Coronary artery (tissue), 2 donors: Measurements from ENCODE around the gene GRIA4.

Experiments
- DNase-seq: peaks from one replicate; pipeline ENCODE4 v3.0.0-alpha.2; 2017; ENCODE audit warnings: low spot score
- H3K27ac ChIP-seq, 2 donors: fragments of 200-600 bp; sonication (generic); one replicate each; pipeline ENCODE4 v1.5.1; 2016 to 2019
- H3K4me3 ChIP-seq: fragments of 200-600 bp; sonication (generic); 2 replicates; pipeline ENCODE4 v1.5.1; 2016; ENCODE audit warnings: mild to moderate bottlenecking, moderate library complexity
- TF ChIP-seq, protein P1 (sequence below): fragments of 200-600 bp; sonication (generic); IDR thresholded peaks from one replicate; pipeline ENCODE4 v1.5.1; 2019; ENCODE audit warnings: antibody characterized with exemption

GRIA4 gene

DNA sequence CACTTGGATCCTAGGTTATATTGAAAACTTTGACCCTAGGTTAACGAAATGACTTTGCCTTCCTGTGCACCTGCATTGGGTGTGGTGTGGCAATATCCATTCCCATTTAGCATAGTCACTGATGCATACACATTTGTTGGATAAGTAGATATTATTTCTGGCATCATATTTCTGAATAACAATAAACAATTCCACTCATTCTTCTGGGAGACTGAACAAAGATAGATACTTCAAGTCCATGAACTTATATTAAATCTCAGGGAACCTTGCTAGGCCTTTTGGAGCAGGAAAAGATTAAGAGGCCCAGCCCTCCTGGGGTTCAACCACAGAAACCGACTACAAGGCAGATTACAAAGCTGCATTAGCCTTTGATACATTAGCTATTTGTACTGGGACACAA, 293.2 kb downstream of the GRIA4 start:
- Histone ChIP-seq H3K27ac (no peak overlapping the region), H3K4me3 (no peak overlapping the region)
- TF ChIP-seq, protein P1, sequence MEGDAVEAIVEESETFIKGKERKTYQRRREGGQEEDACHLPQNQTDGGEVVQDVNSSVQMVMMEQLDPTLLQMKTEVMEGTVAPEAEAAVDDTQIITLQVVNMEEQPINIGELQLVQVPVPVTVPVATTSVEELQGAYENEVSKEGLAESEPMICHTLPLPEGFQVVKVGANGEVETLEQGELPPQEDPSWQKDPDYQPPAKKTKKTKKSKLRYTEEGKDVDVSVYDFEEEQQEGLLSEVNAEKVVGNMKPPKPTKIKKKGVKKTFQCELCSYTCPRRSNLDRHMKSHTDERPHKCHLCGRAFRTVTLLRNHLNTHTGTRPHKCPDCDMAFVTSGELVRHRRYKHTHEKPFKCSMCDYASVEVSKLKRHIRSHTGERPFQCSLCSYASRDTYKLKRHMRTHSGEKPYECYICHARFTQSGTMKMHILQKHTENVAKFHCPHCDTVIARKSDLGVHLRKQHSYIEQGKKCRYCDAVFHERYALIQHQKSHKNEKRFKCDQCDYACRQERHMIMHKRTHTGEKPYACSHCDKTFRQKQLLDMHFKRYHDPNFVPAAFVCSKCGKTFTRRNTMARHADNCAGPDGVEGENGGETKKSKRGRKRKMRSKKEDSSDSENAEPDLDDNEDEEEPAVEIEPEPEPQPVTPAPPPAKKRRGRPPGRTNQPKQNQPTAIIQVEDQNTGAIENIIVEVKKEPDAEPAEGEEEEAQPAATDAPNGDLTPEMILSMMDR: no peak
- no peak for DNase-seq

GRCh38 chr11:105906517-105906916, 296.6 kb downstream of the GRIA4 start:
- no peak for DNase-seq

GRCh38 chr11:105907319-105907718, 297.4 kb downstream of the GRIA4 start:
- TF ChIP-seq, protein P1: no peak
- no peak for DNase-seq
- H3K27ac ChIP-seq: no peak overlapping the region
- no peak overlapping the region for H3K4me3 ChIP-seq

More at GRCh38 chr11:105906517-105906916, 296.6 kb downstream of the GRIA4 start:
- TF ChIP-seq, protein P1: no peak
- Histone ChIP-seq H3K27ac (no peak overlapping the region), H3K4me3 (no peak overlapping the region)

DNA sequence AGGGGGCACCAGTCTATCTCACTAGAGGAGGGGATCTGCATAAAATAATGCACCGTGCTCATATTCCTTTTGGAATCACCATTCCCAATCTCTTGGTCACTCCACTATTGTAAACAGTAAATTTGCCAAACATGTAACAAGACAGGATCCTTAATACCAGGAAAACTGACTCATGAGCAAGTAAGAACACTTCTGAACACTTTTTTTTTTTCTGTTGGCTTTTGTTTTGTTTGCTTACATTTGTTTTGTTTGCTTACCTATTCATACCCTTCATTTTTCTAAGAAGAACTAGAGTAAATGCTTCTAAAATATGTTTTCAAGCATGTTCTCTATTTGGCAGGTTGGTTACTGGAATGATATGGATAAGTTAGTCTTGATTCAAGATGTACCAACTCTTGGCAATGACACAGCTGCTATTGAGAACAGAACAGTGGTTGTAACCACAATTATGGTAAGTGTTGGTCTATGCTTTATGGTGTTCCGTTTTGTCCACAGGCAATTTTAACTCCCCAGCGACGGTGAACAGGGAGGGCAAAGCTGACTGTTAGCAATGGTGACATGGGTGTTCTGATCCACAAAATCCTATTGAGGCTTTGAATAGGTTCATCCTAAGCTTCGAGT, 300.3 kb downstream of the GRIA4 start:
- DNase-seq: no peak
- Histone ChIP-seq H3K4me3 (no peak overlapping the region), H3K27ac (no peak overlapping the region)
- TF ChIP-seq, protein P1: no peak

GRCh38 chr11:105911454-105911853, 301.6 kb downstream of the GRIA4 start:
- Histone ChIP-seq H3K4me3 (no peak overlapping the region), H3K27ac (no peak overlapping the region)
- no peak for DNase-seq
- TF ChIP-seq, protein P1: no peak

DNA sequence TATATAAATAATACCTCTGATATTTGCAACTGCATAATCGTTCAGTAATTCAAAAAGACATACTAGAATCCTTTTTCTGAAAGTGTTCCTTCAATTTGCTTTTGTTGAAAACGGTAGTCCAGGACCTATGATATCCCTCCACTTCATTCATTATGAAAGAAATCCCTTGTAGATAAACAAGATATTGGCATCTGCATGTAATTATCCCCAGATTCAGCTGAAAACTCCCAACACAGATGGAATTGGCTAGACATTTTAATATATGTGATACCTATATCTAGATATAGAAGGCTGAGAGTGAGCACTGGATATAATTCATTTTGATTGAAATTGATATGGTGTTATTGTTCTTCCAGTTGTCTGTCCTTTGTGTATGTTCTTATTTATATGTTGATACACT, 302.8 kb downstream of the GRIA4 start:
- H3K4me3 ChIP-seq: no peak overlapping the region
- H3K27ac ChIP-seq: no peak overlapping the region
- DNase-seq: no peak
- TF ChIP-seq, protein P1: no peak

DNA sequence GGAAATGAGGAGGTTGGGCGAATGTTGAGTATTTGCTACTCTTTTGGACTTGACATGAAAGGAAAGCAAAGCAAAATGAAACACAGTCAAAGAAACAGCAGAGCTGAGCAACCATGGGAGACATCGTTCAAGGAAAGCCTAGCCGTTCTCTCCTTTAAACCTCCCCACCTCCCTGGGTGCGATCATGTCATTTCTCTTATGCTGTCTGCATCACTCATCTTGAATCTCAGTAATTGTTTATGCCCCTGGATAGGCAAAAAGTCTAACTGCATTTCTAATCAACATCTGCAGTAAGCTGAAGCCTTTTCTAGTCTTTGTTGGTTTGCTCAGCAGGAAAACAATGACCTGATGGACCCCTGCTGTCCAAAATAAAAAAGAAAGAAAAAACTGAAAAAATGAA, 305.1 kb downstream of the GRIA4 start:
- Histone ChIP-seq H3K4me3 (no peak overlapping the region), H3K27ac (no peak overlapping the region)
- TF ChIP-seq, protein P1: no peak
- no peak for DNase-seq
